ENCODE results near the gene DHX16. TPM values are rescaled to one million over a fixed set of nuclear protein-coding genes. Genes with fewer than 3 reads are reported as not detected.

The DHX16 gene
- total RNA-seq, 1 experiment from 2014 or later = 45.3 TPM

DNA sequence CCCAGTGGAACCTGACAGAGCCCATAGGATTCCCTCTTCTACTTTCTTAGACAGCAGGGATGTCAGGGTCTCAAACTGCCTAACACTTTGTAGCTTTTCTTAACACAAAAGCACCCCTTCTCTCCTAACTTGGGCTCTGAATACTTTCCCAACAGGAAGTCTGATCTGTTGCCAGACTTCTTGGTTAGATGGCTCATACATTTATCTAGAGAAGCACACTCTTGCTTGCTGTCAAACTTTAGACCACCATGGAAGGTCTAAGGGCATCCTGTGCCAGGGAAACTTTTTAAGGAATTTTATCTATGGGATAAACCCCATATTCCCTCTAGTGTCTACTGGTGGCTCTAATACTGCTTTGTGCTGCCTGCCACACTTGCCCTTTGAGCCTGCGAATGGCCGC is 29.1 kb downstream of the DHX16 start:
- Histone ChIP-seq H3K36me3 (replicated peaks; ENCODE audit: control insufficient read depth, insufficient read depth, low read length) (peaks cover 8% of the 10 kb centered on the region), H3K27me3 (ENCODE audit: control insufficient read depth, insufficient read depth, low read length) (no peaks in the 10 kb centered on the region), H3K4me3 (ENCODE audit: insufficient read depth, low read depth, low read length) (no peak overlapping the region)
- DNase-seq = no peak

GRCh38 chr6:30641048-30641447 is 31.8 kb downstream of the DHX16 start:
- DNase-seq = no peak
- H3K4me3 ChIP-seq (ENCODE audit: insufficient read depth, low read depth, low read length) = no peak overlapping the region
- H3K27me3 ChIP-seq (ENCODE audit: control insufficient read depth, insufficient read depth, low read length) = no peaks in the 10 kb centered on the region
- H3K36me3 ChIP-seq (replicated peaks; ENCODE audit: control insufficient read depth, insufficient read depth, low read length) = peaks cover 8% of the 10 kb centered on the region

- Histone ChIP-seq H3K36me3 (replicated peaks; ENCODE audit: control insufficient read depth, insufficient read depth, low read length) (peaks cover 8% of the 10 kb centered on the region), H3K4me3 (ENCODE audit: insufficient read depth, low read depth, low read length) (no peak overlapping the region), H3K27me3 (ENCODE audit: control insufficient read depth, insufficient read depth, low read length) (no peaks in the 10 kb centered on the region)
- no peak for DNase-seq
Measured at GRCh38 chr6:30640481-30640880, 32.3 kb downstream of the DHX16 start.

DNA sequence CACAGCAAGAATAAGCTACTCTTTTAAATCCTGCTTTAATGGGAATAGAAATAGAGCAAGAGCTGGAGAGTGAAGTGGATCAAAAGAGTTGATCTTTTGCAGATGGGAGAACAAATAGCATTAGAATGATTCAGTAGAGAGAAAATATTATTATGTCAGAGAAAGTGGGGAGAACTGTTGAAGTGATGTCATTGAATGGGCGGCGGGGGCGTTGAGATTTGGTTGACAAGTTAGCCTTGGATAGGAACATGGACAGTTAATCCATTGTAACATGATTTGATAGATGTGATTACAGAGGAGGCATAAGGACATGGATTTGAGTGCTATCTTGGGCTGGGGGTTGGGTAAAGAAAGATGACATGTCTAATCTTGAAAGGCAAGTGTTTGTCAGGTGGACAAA is 37.0 kb downstream of the DHX16 start:
- H3K36me3 ChIP-seq (replicated peaks; ENCODE audit: control insufficient read depth, insufficient read depth, low read length) = peaks cover 12% of the 10 kb centered on the region
- H3K27me3 ChIP-seq (ENCODE audit: control insufficient read depth, insufficient read depth, low read length) = no peaks in the 10 kb centered on the region
- no peak overlapping the region for H3K4me3 ChIP-seq (ENCODE audit: insufficient read depth, low read depth, low read length)
- DNase-seq = no peak

- peak; percentile 96 for DNase-seq
- Histone ChIP-seq H3K27me3 (ENCODE audit: control insufficient read depth, insufficient read depth, low read length) (no peaks in the 10 kb centered on the region), H3K36me3 (replicated peaks; ENCODE audit: control insufficient read depth, insufficient read depth, low read length) (peaks cover 25% of the 10 kb centered on the region), H3K4me3 (ENCODE audit: insufficient read depth, low read depth, low read length) (peak within 1 kb of the TSS; percentile 92)
Measured at GRCh38 chr6:30626484-30627366, 46.1 kb downstream of the DHX16 start, which contains the start of gene ATAT1. Gene ATAT1 (plus strand): TSS chr6:30626874.

DNA sequence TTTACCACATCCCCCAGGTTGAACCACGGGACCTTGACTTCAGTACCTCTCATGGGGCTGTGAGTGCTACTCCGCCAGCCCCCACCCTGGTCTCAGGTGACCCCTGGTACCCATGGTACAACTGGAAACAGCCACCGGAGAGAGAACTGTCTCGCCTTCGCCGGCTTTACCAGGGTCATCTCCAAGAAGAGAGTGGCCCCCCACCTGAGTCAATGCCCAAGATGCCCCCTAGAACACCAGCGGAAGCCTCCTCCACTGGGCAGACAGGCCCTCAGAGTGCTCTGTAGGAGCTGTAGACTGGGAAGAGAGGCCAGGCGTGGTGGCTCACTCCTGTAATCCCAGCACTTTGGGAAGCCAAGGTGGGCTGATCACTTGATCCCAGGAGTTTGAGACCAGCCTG is 47.3 kb downstream of the DHX16 start:
- Histone ChIP-seq H3K4me3 (ENCODE audit: insufficient read depth, low read depth, low read length) (no peak overlapping the region), H3K36me3 (replicated peaks; ENCODE audit: control insufficient read depth, insufficient read depth, low read length) (peaks cover 24% of the 10 kb centered on the region), H3K27me3 (ENCODE audit: control insufficient read depth, insufficient read depth, low read length) (no peaks in the 10 kb centered on the region)
- no peak for DNase-seq

- Histone ChIP-seq H3K36me3 (replicated peaks; ENCODE audit: control insufficient read depth, insufficient read depth, low read length) (peaks cover 19% of the 10 kb centered on the region), H3K4me3 (ENCODE audit: insufficient read depth, low read depth, low read length) (no peak overlapping the region), H3K27me3 (ENCODE audit: control insufficient read depth, insufficient read depth, low read length) (no peaks in the 10 kb centered on the region)
- DNase-seq = no peak
Measured at GRCh38 chr6:30619561-30619960, 53.2 kb downstream of the DHX16 start.

DNA sequence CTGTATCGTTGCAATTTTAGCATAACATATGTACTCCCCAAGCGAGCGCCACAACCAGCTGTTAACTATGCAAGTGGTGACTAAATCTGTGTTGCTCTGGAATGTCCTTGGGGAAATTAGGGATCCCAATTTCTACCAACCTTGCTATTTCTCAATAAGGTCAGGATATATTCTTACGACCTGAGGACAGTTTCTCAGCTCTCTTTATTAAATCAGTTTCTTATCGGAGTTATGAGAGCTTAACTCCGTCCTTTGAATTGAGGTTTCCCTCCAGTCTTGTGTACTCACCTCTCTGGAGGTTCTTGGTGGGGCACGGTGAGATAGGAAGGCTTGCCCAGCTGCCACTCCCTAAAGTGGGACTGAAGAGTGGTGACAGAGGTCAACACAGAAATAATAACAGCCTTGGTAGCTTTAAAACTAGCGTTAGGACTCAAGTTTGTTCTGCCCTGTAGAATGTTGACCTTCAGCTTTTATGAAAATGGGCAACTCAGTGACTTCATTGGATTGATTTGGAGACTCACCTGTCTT is 54.5 kb downstream of the DHX16 start:
- no peaks in the 10 kb centered on the region for H3K27me3 ChIP-seq (ENCODE audit: control insufficient read depth, insufficient read depth, low read length)
- DNase-seq = no peak
- H3K4me3 ChIP-seq (ENCODE audit: insufficient read depth, low read depth, low read length) = peak overlapping the region; percentile 64
- H3K36me3 ChIP-seq (replicated peaks; ENCODE audit: control insufficient read depth, insufficient read depth, low read length) = peaks cover 17% of the 10 kb centered on the region

DNA sequence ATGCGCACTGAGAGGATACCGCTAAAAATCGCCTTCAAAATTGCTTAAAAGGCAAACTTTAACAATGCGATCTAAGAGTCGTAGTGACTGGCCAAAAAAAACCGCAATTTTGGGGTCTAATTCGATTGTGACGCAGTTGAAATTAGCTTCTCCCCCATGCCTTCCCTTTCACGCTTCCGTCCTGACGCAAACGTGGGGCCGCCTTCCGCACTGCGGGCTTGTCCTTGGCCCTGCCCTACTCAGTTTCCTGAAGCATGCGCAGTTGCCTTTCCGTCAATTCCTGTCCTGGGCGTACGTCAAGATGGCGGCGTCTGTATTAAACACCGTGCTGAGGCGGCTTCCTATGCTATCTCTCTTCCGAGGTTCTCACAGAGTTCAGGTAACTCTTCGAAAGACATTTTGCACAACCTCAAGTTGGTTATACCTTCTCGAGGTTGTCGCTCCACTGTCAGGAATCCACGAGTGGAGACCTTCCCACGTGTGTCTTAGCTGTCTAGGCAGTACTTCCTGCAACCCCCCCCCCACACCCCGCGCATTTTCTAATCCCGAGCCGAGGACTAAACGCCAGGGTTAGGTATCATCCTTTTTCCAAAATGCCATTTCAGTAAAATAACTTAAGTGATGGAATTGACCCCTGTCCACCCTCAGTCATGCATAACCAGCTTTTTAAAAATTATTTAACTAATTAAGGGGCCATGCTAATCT is 55.1 kb downstream of the DHX16 start, which contains the start of gene MRPS18B:
MRPS18B (plus strand) TSS at position 276 of the 705 bp plus-strand sequence; CDS start at position 302, 26 bp downstream.
- peak; percentile 86 for DNase-seq

GRCh38 chr6:30616811-30617564 is 55.8 kb downstream of the DHX16 start, which contains the start of gene PPP1R10:
Gene PPP1R10 (minus strand): TSS chr6:30617243. CDS start chr6:30609944, 7,299 bp downstream.
- Histone ChIP-seq H3K27me3 (ENCODE audit: control insufficient read depth, insufficient read depth, low read length) (no peaks in the 10 kb centered on the region), H3K36me3 (replicated peaks; ENCODE audit: control insufficient read depth, insufficient read depth, low read length) (peaks cover 13% of the 10 kb centered on the region), H3K4me3 (ENCODE audit: insufficient read depth, low read depth, low read length) (peak within 1 kb of the TSS; percentile 64)
- DNase-seq = peak; percentile 90

More for the DNA sequence above, 55.1 kb downstream of the DHX16 start, which contains the start of gene MRPS18B:
- Histone ChIP-seq H3K4me3 (ENCODE audit: insufficient read depth, low read depth, low read length) (peak within 1 kb of the TSS; percentile 64), H3K27me3 (ENCODE audit: control insufficient read depth, insufficient read depth, low read length) (no peaks in the 10 kb centered on the region), H3K36me3 (replicated peaks; ENCODE audit: control insufficient read depth, insufficient read depth, low read length) (peaks cover 16% of the 10 kb centered on the region)

DNA sequence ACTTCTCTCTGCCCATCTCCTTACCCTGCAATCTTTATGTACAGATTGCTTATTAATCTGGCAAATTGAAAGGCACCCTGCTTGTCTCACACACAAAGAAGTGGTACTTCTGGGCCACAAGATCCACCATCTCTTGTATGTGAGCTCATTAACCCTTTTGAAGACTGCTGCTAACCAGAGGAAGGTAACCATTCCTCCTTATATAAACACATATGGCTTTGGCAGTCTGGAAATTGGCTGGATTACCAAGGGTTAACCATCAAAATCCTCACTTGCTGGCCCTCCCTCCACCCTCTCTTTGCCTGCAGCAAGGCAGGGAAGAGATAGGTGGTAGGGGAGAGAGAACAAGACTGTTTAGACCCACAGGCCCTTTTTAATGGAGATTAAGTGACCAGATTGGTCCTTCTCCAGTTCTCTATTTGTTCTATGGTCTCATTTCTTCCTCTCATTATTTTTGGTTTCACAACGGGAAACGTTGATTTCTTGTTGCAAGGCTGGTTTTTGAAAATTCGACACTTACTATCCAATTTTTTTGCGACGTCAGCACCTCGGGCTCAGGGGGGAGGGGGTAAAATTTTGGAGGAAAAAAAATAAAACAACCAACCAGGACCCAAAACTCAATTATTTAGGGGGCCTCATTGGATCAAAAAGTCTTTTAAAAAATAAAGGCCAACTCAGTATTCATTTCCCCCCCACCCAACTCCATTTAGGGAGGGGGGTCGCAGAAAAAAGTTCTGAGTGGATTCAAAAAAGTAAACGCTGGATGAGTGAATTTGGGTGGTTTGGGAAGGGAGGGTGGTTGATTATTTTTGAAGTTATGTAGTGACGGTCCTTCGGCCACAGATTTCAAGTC is 56.6 kb downstream of the DHX16 start:
- no peak for DNase-seq
- peaks cover 11% of the 10 kb centered on the region for H3K36me3 ChIP-seq (replicated peaks; ENCODE audit: control insufficient read depth, insufficient read depth, low read length)

DNA sequence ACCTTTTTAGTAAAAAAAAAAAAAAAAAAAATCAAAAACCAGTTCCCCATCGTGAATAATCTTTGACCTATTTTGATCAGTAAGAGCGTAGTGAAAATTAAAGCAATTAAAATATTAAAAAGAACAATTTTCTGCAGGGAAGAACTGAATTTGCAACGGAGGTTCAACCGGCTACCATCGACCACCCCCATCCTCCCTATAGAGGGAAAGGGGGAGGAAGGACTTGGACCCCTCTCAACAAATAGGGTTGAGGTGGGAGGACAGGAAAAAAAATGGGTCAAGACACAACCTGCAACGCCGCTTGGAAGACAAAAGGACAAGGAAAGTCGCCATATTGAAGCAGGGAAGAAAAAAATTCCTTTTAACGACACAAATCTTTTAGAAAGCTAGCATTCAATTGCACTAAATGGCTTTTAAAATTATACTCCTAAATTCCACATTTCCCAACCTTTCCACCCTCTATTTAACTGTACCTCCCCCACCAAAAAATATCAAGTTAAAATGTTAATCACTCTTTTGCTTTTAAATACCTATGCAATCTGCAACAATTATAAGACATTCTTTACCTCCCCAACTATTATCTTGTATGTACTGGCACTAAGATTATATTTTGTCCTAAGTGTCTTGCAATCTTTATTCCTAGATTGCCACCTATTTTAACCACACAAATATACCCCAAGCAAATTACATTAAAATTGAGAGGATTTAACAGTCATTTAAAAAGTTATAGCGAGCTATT is 57.4 kb downstream of the DHX16 start:
- peak; percentile 68 for DNase-seq
- no peaks in the 10 kb centered on the region for H3K27me3 ChIP-seq (ENCODE audit: control insufficient read depth, insufficient read depth, low read length)
- H3K36me3 ChIP-seq (replicated peaks; ENCODE audit: control insufficient read depth, insufficient read depth, low read length) = peaks cover 13% of the 10 kb centered on the region
- peak overlapping the region; percentile 57 for H3K4me3 ChIP-seq (ENCODE audit: insufficient read depth, low read depth, low read length)

More for the DNA sequence above, 56.6 kb downstream of the DHX16 start:
- Histone ChIP-seq H3K4me3 (ENCODE audit: insufficient read depth, low read depth, low read length) (peak overlapping the region; percentile 57), H3K27me3 (ENCODE audit: control insufficient read depth, insufficient read depth, low read length) (no peaks in the 10 kb centered on the region)

DNA sequence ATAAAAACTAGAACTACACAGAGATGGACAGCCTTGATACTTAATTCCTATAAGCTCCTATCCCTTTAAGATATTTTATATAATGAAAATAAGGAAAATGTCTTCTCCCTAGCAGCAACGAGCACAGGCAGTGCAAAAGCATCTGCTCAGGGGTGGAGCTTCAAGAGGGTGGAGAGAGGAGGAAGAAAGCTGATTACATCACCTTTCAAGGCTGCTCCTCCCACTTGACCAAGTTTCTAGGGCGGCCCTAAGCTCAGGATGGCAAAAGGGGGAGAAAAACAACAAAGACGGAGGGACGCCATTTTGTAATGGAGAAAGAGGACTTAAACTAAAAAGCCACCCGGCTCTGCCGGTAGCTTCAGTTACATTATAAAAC is 58.0 kb downstream of the DHX16 start:
- DNase-seq = peak; percentile 81
- Histone ChIP-seq H3K4me3 (ENCODE audit: insufficient read depth, low read depth, low read length) (peak overlapping the region; percentile 57), H3K36me3 (replicated peaks; ENCODE audit: control insufficient read depth, insufficient read depth, low read length) (peaks cover 15% of the 10 kb centered on the region), H3K27me3 (ENCODE audit: control insufficient read depth, insufficient read depth, low read length) (no peaks in the 10 kb centered on the region)

Measured in H7 (cell line).